HG03469 (cell line): ENCODE data around the gene PRRT4.

Experiments used
- ATAC-seq: cut with Tn5 transposase; IDR thresholded peaks from one replicate; pipeline ENCODE4 v1.9.1; 2021; ENCODE audit warnings: mild to moderate bottlenecking, moderate library complexity, moderate number of reproducible peaks; ENCODE audit not compliant: unreplicated experiment

Gene PRRT4

GRCh38 chr7:128361411-128362379 is at the start of gene PRRT4:
TSS of gene PRRT4 (minus strand) at chr7:128361690.
- no peak for ATAC-seq

DNA sequence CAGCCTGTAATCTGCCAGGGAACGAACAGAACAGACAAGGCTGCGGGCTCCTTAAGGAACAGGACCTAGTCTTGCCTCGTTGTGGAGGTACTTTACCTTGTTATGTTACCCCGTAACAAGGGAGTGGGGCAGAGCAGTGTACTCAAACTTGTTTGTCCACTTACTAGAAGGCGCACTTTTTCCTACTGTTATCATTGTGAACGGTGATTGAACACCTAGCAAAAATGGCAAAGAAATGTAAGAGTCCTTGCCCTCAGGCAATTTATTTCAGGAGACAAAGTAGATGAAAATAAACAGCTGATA is 48.9 kb upstream of the PRRT4 start:
- ATAC-seq, result no peak

DNA sequence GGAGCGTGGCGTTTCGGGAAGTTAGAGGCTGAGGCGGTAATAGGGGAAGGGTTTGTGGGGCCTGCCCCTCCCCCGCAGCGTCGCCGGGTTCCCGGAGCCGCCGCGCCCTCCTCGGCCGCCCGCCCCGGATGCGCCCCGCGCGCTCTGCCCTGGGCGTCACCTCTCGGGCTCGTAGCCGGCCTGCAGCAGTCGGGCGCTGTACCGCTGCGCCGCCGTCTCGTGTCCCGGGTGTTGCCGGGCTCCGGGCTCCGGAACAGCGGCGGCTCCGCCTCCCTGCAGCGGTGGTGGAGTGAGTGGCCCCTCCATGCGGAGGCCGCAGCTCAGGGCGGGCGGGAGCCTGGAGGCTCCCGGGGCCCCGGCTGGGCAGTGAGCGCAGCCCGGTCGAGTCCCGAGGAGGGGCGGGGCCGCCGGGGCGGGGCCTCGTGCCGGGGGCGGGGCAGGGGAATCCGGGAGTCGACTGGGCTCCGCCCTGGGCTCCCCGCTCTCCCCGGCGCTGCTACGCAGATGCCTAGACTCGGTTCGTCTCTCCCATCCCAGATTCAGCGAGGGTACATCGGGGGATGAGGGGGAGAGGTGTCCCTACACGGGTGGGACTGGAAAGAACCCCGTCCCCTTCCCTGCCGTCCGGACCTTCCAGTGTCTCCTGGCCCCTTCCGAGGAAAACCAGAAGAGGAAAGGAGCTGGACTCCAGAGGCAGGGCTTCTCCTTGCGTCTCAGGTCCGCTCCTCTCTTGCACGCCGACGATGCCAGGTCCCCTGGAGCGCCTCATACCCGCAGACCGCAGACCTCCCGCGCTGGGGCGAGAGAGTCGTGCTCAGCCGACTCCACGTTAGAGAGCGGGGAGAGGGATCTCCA is 48.3 kb upstream of the PRRT4 start, which contains the start of gene IMPDH1:
TSS of gene IMPDH1 (minus strand) at position 387 of the 855 bp plus-strand sequence. CDS start at position 306, 81 bp downstream.
- ATAC-seq, result peak; percentile 80

GRCh38 chr7:128408709-128409595 is 47.5 kb upstream of the PRRT4 start:
- no peak for ATAC-seq

GRCh38 chr7:128407751-128408708 is 46.5 kb upstream of the PRRT4 start:
- ATAC-seq, result no peak

- no peak for ATAC-seq
Measured at GRCh38 chr7:128407233-128407589, 45.7 kb upstream of the PRRT4 start.

DNA sequence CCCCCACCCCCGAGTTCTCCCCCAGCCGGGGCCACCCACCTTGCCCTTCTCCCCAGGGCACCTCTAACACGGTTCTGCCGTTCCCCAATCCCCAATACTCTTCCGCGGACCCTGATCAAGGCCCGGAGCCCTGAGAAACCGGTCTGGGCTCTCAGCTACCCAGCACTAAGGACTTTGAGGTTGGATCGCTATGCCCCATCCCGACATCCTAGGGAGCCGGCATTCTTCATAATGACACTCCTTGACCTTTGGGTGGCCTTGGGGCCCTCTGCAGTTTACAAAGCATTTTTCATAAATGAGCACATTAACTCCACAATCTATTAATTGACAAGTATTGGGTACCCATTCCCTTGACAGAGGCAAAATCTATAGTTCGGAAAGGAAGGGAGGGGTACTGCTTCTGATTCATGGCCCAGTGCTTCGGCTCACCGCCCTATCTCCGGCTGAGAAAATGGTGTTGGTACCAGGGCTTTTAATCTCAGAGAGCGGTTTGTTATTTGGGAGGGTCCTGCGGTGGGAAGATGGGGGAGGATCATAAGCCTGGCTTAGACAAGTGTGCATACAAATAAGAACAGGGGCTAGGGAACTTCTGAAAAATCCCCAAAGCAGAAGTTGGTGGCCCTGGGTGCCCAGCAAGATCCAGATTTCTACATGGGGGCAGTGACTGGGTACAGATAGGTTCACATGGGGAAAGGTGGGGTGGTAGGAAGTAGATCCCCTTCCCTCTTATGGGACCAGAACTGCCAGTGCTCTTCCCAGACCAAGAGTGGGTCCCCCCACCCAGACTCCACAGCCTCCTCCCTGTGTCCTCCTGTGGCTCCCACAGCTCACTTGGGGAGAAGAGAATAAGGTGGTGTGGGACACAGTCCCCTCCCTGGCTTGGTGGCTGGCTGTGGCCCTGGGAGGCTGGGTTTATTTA is 45.1 kb upstream of the PRRT4 start:
- ATAC-seq, result no peak

GRCh38 chr7:128405471-128406313 is 44.2 kb upstream of the PRRT4 start:
- no peak for ATAC-seq

GRCh38 chr7:128404886-128405470 is 43.5 kb upstream of the PRRT4 start:
- no peak for ATAC-seq

DNA sequence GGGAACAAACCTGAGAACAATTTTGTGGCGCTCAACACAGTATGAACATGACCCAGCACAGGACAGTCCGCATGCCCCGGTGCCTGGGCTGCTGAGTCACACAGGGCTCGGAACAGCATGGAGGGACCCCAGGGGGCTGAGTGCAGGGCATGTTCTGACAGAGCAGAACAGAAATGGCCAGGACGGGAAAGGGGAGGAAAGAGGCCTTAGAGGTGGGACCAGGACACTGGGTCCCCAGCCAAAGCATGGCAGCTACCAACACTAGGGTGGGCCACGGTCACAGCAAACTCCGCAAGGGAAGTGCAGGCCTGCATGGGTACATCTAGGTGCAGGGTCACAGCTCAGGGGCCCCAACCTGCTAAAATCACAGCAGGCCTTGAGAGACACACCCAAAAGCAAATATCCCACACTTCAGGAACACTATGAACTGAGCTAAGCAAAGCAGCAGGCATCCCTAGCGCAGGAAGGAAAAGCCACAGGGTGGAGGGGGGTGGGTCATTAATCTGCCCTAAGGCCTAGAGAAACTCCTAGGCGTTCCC is 42.7 kb upstream of the PRRT4 start:
- ATAC-seq, result no peak

GRCh38 chr7:128403676-128404075 is 42.2 kb upstream of the PRRT4 start:
- no peak for ATAC-seq

- no peak for ATAC-seq
Measured at GRCh38 chr7:128402356-128402755, 40.9 kb upstream of the PRRT4 start.

GRCh38 chr7:128400566-128400965 is 39.1 kb upstream of the PRRT4 start:
- ATAC-seq, result no peak

GRCh38 chr7:128399991-128400390 is 38.5 kb upstream of the PRRT4 start:
- no peak for ATAC-seq

- no peak for ATAC-seq
Measured at GRCh38 chr7:128398841-128399135, 37.3 kb upstream of the PRRT4 start.

DNA sequence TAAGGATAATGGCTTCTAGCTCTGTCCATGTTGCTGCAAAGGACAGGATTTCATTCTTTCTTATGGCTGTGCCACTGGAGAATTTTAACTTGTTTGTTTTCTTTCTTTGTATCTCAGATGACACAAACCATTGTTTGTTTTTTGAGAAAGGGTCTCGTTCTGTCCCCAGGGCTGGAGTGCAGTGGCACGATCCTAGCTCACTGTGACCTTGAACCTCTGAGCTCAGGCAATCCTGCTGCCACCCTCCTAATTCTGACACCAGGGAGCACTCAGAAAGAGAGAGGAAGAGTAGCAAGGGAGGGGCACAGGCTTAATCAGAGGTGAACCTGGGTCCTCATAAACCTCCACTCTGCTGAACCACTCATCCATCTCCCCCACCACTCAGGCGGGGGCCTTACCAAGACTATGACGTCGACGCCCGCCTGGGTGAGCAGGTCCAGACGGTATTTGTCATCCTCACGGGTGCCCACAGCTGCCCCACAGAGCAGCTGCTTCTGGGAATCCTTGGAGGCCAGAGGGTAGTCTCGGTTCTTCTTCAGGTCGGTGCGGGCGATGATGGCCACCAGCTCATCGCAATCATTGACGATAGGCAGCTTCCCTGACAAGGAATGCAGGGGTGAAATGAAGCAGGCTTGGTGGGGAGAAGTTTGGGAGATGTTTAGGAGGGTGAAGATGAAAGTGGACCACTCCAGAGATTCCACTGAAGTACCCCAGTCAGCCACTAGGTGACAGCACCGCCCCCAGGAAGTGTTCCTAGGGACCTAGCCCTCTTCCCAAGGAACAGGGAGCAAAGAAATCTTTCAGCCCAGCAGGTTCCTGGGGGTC is 36.7 kb upstream of the PRRT4 start:
- ATAC-seq, result no peak
